ENCODE data around the gene LAMC2. TPM values are rescaled to one million over a fixed set of nuclear protein-coding genes. Genes with fewer than 3 reads are reported as not detected.

LAMC2 gene
- total RNA-seq = 2.8 and 4.0 TPM in 2 replicates

DNA sequence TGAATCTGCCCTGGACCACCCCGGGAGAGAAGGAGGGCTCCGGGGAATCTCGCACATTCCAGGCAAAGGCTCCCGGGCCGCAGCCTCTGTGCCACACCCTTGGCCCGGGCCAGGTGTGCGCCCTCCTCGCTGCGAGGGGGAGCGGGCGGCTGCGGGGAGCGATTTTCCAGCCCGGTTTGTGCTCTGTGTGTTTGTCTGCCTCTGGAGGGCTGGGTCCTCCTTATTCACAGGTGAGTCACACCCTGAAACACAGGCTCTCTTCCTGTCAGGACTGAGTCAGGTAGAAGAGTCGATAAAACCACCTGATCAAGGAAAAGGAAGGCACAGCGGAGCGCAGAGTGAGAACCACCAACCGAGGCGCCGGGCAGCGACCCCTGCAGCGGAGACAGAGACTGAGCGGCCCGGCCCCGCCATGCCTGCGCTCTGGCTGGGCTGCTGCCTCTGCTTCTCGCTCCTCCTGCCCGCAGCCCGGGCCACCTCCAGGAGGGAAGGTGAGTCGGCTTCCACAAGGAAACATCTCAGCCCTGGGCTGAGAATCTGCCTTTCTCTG, at the start of gene LAMC2:
LAMC2 (plus strand) TSS at position 324 of the 550 bp plus-strand sequence; CDS start at position 413, 89 bp downstream.

Other genes starting within 250 kb of the LAMC2 start
- under 0.01 and 0.85 TPM in 2 replicates for gene SHCBP1L, start 233.1 kb upstream of the LAMC2 start, total RNA-seq
- gene LAMC1, start 162.8 kb upstream of the LAMC2 start, total RNA-seq = 808 and 1,362 TPM in 2 replicates
- gene NMNAT2, start 232.1 kb downstream of the LAMC2 start, total RNA-seq = 2.8 and 10.4 TPM in 2 replicates

Data from regular cardiac myocyte (primary cell).